Trophoblast cell (in vitro differentiated cells and primary cell): ENCODE data around the gene MYO1D.
A peak's percentile ranks its signal among the peaks of the same experiment; 100 is the strongest.

ENCODE experiments used
- DNase-seq, 2 donors: peaks; one replicate each; pipeline ENCODE4 v3.0.0-alpha.2; 2016
- H2AFZ ChIP-seq: 2 replicates; pipeline ENCODE4 v1.6.1; 2013; ENCODE audit warnings: low read length, moderate library complexity, mild to moderate bottlenecking; ENCODE audit not compliant: insufficient read depth, poor library complexity
- H2AK5ac ChIP-seq: 2 replicates; pipeline ENCODE4 v1.6.1; 2013; ENCODE audit warnings: mild to moderate bottlenecking, low read length
- H2BK120ac ChIP-seq: 2 replicates; pipeline ENCODE4 v1.6.1; 2013; ENCODE audit warnings: low read length, mild to moderate bottlenecking, moderate library complexity; ENCODE audit not compliant: insufficient read depth, poor library complexity
- H2BK12ac ChIP-seq: 2 replicates; pipeline ENCODE4 v1.6.1; 2013; ENCODE audit warnings: mild to moderate bottlenecking, low read length, moderate library complexity
- H2BK5ac ChIP-seq: 2 replicates; pipeline ENCODE4 v1.6.1; 2013; ENCODE audit warnings: low read length, low read depth, moderate library complexity, mild to moderate bottlenecking; ENCODE audit not compliant: poor library complexity
- H3K14ac ChIP-seq: 2 replicates; pipeline ENCODE4 v1.6.1; 2013; ENCODE audit warnings: mild to moderate bottlenecking, low read length
- H3K18ac ChIP-seq: 2 replicates; pipeline ENCODE4 v1.6.1; 2013; ENCODE audit warnings: mild to moderate bottlenecking, low read length
- H3K23ac ChIP-seq: 2 replicates; pipeline ENCODE4 v1.6.1; 2013; ENCODE audit warnings: low read length
- H3K27ac ChIP-seq: 2 replicates; pipeline ENCODE4 v1.5.1; 2013; ENCODE audit warnings: low read depth, mild to moderate bottlenecking, inconsistent platforms, low read length, moderate library complexity
- H3K27me3 ChIP-seq: 2 replicates; pipeline ENCODE4 v1.6.1; 2013; ENCODE audit warnings: inconsistent platforms, mild to moderate bottlenecking, low read length, moderate library complexity; ENCODE audit not compliant: insufficient read depth
- H3K36me3 ChIP-seq, 2 experiments: 1 replicate in 1 of 2; 2 replicates in 1 of 2; pipeline ENCODE4 v1.6.1; 2013; ENCODE audit warnings: low read length in 2 of 2, mild to moderate bottlenecking in 2 of 2, moderate library complexity in 1 of 2; ENCODE audit not compliant: insufficient read depth in 2 of 2, control insufficient read depth in 1 of 2
- H3K4ac ChIP-seq: 2 replicates; pipeline ENCODE4 v1.6.1; 2013; ENCODE audit warnings: low read depth, mild to moderate bottlenecking, low read length, moderate library complexity
- H3K4me1 ChIP-seq, 2 experiments: 1 replicate in 1 of 2; 2 replicates in 1 of 2; pipeline ENCODE4 v1.6.1; 2013; ENCODE audit warnings: low read length in 2 of 2, mild to moderate bottlenecking in 2 of 2, moderate library complexity in 1 of 2; ENCODE audit not compliant: insufficient read depth in 2 of 2, control insufficient read depth in 1 of 2
- H3K4me2 ChIP-seq: 2 replicates; pipeline ENCODE4 v1.6.1; 2013; ENCODE audit warnings: inconsistent platforms, mild to moderate bottlenecking, low read length, moderate library complexity
- H3K4me3 ChIP-seq: 2 replicates; pipeline ENCODE4 v1.5.1; 2013; ENCODE audit warnings: mild to moderate bottlenecking, low read depth, low read length, inconsistent platforms
- H3K79me1 ChIP-seq: one replicate; pipeline ENCODE4 v1.6.1; 2013; ENCODE audit warnings: low read length
- H3K79me2 ChIP-seq: 2 replicates; pipeline ENCODE4 v1.6.1; 2013; ENCODE audit warnings: low read length, mild to moderate bottlenecking; ENCODE audit not compliant: control insufficient read depth, insufficient read depth, poor library complexity
- H3K9ac ChIP-seq: 2 replicates; pipeline ENCODE4 v1.6.1; 2013; ENCODE audit warnings: mild to moderate bottlenecking, low read length
- H3K9me3 ChIP-seq: 2 replicates; pipeline ENCODE4 v1.6.1; 2013; ENCODE audit warnings: low read depth, mild to moderate bottlenecking, control low read depth, inconsistent platforms, low read length; ENCODE audit not compliant: insufficient read depth
- H4K12ac ChIP-seq: 2 replicates; pipeline ENCODE4 v1.6.1; 2013; ENCODE audit warnings: low read depth, mild to moderate bottlenecking, low read length, moderate library complexity
- H4K8ac ChIP-seq: 2 replicates; pipeline ENCODE4 v1.6.1; 2013; ENCODE audit warnings: low read depth, mild to moderate bottlenecking, low read length, moderate library complexity
- H4K91ac ChIP-seq: one replicate; pipeline ENCODE4 v1.6.1; 2013; ENCODE audit warnings: low read depth, mild to moderate bottlenecking, low read length, moderate library complexity
- WGBS: extraction: QIAGEN DNeasy Blood & Tissue Kit; methylation state at CpG from one replicate; pipeline ENCODE4 v1.1.7; 2013; ENCODE audit warnings: missing lambda C conversion rate; ENCODE audit not compliant: insufficient read length, insufficient coverage; ENCODE audit errors: extremely low coverage; 5-methylcytosine and 5-hydroxymethylcytosine counted together

Gene MYO1D

GRCh38 chr17:32697728-32698625, 178.9 kb downstream of the MYO1D start:
- Histone ChIP-seq H3K23ac (no peak overlapping the region), H3K79me2 (no peaks in the 10 kb centered on the region), H3K14ac (no peak overlapping the region), H2BK5ac (no peak overlapping the region), H3K27me3 (no peaks in the 10 kb centered on the region), H2AK5ac (no peak overlapping the region), H3K79me1 (no peaks in the 10 kb centered on the region), H2BK12ac (no peak overlapping the region), H4K12ac (no peak overlapping the region), H2AFZ (no peak overlapping the region), H3K27ac (no peak overlapping the region), H2BK120ac (no peak overlapping the region), H3K9ac (no peak overlapping the region), H3K9me3 (peaks cover 4% of the 10 kb centered on the region), H4K91ac (no peak overlapping the region), H3K4me1 (no peaks in the 10 kb centered on the region), H3K18ac (no peak overlapping the region), H3K4ac (no peak overlapping the region), H3K4me3 (no peak overlapping the region), H4K8ac (no peak overlapping the region), H3K36me3 (no peaks in the 10 kb centered on the region), H3K4me2 (no peak overlapping the region)
- no CpG with 5 or more reads among the region's 1 CpG for WGBS
- peak in 1 of 2 donors; percentile 14 for DNase-seq

DNA sequence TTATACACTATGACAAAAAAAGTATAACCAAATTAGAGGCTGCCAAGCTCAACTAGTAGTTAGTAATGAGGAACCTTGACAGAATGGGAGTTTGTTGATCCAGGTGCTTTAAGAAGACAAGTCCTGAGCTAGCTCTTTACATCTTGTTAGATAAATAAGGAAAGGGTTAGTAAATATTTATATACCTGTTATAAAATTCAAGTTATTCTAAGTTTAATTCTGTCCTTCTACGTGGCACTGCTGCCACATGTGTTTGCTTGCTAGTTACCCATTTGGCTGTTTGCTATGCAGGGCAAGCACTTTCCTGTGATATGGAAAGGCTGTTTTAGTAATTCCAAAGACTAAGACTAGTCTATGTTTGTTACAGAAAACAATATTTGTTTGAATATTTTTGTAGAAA, 180.5 kb downstream of the MYO1D start:
- Histone ChIP-seq H2BK12ac (no peak overlapping the region), H4K91ac (no peak overlapping the region), H3K36me3 (no peaks in the 10 kb centered on the region), H3K14ac (no peak overlapping the region), H2BK120ac (no peak overlapping the region), H4K12ac (no peak overlapping the region), H3K27ac (no peak overlapping the region), H4K8ac (no peak overlapping the region), H3K18ac (no peak overlapping the region), H3K27me3 (no peaks in the 10 kb centered on the region), H3K4me1 (no peaks in the 10 kb centered on the region), H3K4ac (no peak overlapping the region), H2AK5ac (no peak overlapping the region), H3K79me2 (no peaks in the 10 kb centered on the region), H3K79me1 (no peaks in the 10 kb centered on the region), H3K4me2 (no peak overlapping the region), H3K23ac (no peak overlapping the region), H3K9ac (no peak overlapping the region), H2AFZ (no peak overlapping the region), H3K9me3 (peaks cover 4% of the 10 kb centered on the region), H2BK5ac (no peak overlapping the region), H3K4me3 (no peak overlapping the region)
- no CpG with 5 or more reads among the region's 1 CpG for whole genome bisulfite sequencing
- no peak for DNase-seq

DNA sequence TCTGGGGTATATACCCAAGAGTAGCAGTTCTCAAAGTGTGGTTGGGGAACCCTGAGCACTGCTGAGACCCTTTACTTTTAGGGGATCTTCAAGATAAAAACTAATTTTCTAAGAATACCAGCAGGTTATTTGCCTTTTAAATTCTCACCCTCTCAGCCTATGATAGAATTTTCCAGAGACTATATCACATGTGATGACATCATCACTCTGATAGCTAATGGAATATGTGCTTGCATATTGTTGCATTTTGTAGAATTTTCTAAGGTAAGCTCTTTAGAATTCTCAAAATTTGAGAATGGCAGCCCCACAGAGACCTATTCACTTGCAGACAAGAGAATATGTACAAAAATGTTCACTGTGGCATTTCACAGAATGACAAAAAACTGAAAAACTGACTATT, 181.1 kb downstream of the MYO1D start:
- Histone ChIP-seq H3K9me3 (peaks cover 4% of the 10 kb centered on the region), H3K23ac (no peak overlapping the region), H3K36me3 (no peaks in the 10 kb centered on the region), H3K4me1 (no peaks in the 10 kb centered on the region), H3K27me3 (no peaks in the 10 kb centered on the region), H2AFZ (no peak overlapping the region), H4K12ac (no peak overlapping the region), H3K27ac (no peak overlapping the region), H3K4me2 (no peak overlapping the region), H4K8ac (no peak overlapping the region), H2BK5ac (no peak overlapping the region), H3K79me1 (no peaks in the 10 kb centered on the region), H3K14ac (no peak overlapping the region), H2AK5ac (no peak overlapping the region), H3K4me3 (no peak overlapping the region), H2BK120ac (no peak overlapping the region), H3K18ac (no peak overlapping the region), H2BK12ac (no peak overlapping the region), H4K91ac (no peak overlapping the region), H3K79me2 (no peaks in the 10 kb centered on the region), H3K4ac (no peak overlapping the region), H3K9ac (no peak overlapping the region)
- DNase-seq, result no peak

DNA sequence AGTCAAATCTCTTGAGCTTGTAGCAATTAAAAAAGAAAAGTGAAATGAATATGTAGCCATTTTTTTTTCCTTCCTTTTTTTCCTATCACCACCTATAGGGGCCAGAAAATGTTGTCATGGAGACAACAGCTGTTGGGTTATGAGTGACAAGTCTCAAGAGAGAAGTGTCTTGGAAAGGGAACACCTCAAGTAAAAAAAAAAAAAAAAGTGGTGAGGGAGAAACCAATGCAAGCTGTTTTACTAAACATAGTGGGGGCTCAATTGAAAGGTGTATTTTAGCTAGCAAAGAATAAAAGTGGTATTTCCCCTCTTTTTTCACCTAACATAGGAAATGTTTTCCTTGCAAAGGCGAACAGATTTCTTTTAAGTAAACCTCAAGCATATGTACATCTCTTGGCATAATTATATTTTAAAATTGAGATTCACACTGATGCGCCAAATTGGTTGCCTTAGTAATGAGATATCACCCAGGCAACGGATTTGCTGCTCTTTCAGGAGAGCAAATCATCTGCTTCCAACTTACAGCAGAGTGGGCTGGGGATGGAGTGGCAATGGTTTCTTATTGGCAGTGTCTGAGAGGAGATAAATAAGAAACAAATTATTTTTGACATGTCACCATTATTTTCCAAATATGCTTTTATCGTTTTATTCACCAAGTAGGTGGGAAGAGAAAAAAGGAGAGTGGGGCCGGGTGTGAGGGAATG, 183.6 kb downstream of the MYO1D start:
- H2BK120ac ChIP-seq, result no peak overlapping the region
- H3K79me2 ChIP-seq, result no peaks in the 10 kb centered on the region
- H3K4me2 ChIP-seq, result no peak overlapping the region
- no peaks in the 10 kb centered on the region for H3K79me1 ChIP-seq
- H3K9ac ChIP-seq, result no peak overlapping the region
- H3K14ac ChIP-seq, result no peak overlapping the region
- no peaks in the 10 kb centered on the region for H3K36me3 ChIP-seq
- H2AFZ ChIP-seq, result no peak overlapping the region
- no peaks in the 10 kb centered on the region for H3K4me1 ChIP-seq
- DNase-seq, result no peak
- no peak overlapping the region for H3K23ac ChIP-seq
- no peak overlapping the region for H3K4me3 ChIP-seq
- H3K4ac ChIP-seq, result no peak overlapping the region
- no peak overlapping the region for H2BK12ac ChIP-seq
- H3K27ac ChIP-seq, result no peak overlapping the region
- no peak overlapping the region for H4K8ac ChIP-seq
- H4K91ac ChIP-seq, result no peak overlapping the region
- no peak overlapping the region for H4K12ac ChIP-seq
- H3K9me3 ChIP-seq, result peaks cover 3% of the 10 kb centered on the region
- H3K18ac ChIP-seq, result no peak overlapping the region
- H2AK5ac ChIP-seq, result no peak overlapping the region
- no peaks in the 10 kb centered on the region for H3K27me3 ChIP-seq
- no CpG with 5 or more reads among the region's 5 CpGs for WGBS
- no peak overlapping the region for H2BK5ac ChIP-seq
